Right lung (tissue), 5 donors: ENCODE measurements around the gene NGEF. TPM values are rescaled to one million over a fixed set of nuclear protein-coding genes. Genes with fewer than 3 reads are reported as not detected.

Source experiments
- DNase-seq, 2 donors: peaks; one replicate each; pipeline ENCODE4 v3.0.0-alpha.2; 2013
- polyA plus RNA-seq, 5 donors: library from polyadenylated mRNA; unstranded; fragments of 120-200 nt; gene quantifications; one replicate each; pipeline versions ENCODE4 v1.2.1 to v1.2.3, GENCODE V29; 2013; ENCODE audit warnings: inconsistent platforms in 1 of 5, low replicate concordance in 1 of 5; ENCODE audit not compliant: insufficient read length in 5 of 5, insufficient read depth in 1 of 5

NGEF gene
- polyA plus RNA-seq, 5 donors = 1.0 to 2.9 (median 2.7) TPM

DNA sequence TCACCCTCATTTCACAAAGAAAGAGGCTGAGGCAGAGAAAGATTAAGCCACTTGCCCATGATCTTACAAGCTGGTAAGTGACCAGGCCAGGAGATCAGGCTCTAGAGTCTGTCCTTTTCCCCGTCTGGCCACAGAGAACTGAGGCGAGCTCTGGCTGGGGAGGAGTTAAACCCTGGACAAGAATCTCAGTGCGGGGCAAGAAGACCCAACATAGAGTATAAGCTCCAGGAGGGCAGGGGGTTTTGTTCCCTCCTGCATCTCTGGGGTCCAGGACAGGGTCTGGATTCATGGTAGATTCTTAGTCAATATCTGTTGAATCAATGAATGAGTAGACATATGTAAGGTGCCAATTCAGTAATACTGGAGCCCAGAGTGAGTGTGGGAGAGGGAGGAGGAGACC, 34.1 kb upstream of the NGEF start:
- DNase-seq = no peak

DNA sequence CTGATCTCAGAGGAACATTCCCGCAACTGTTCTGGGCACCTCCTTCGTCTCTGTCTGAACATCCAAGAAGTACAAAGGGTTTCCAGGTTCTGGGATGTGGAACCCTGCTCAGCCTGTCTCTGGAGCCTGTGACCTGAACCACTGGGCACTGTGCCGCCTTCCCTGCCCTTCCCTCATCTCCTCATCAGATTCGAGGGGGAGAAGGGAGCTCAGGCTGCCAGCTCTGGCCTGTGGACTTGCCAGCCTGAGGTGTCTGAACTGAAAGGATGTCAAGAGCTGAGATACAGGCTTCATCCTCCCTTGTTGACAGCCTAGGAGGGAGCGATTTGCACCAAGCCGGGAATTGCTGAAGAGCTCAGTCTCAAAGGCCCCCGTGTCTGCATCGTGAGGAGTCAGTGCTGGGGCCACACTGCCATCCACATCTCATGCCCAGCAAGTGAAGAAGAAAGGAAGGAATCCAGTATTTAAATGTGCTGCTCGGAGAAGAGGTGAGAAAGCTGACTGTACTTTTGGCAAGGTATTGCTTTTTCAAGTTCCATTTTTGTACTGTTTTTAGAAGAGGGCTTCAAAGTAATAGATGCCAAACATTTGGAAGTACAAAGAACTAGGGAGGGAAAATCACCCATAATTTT, 32.0 kb upstream of the NGEF start:
- DNase-seq = no peak

DNA sequence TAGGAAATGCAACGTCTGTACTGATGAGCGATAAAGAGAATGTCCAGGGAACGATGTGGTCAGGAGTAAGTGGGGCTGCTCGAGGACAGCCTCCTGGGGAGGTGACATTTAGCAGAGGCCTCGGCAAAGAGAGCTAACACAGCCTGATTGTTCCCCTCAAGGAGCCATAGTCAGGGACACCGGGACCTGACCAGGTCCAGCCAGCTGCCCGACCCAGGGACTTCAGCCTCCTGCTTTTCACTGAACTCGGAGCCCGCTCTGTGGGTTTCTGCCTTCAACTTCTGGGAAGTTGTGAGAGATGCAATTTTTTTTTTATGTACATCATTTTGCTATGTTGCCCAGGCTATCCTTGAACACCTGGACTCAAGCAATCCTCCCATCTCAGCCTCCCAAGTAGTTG, 29.5 kb upstream of the NGEF start:
- DNase-seq = no peak

DNA sequence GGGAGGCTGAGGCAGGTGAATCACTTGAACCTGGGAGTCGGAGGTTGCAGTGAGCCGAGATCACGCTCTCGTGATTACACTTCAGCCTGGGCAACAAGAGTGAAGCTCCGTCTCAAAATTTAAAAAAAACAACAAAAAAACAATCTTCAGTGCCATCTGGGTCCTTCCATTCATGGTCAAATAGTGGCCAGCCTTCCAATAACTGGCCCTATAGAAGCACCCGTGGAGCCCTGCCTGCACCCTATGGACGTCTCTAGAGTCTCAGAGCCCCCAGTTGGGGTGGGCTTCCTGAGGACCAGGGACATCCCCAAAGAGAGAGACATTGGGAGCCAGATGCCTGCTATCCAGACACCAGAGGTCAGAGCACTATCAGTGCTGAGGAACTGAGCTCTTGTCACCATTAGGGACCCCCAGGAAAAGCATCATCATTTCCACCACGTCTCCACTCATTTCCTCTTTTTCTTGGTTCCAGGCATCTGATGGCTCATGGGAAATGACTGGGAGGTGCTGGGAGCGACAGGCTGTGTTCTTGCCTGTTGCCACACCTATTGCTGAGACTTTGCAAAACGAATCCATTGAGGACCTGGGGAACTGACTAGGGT, 28.8 kb upstream of the NGEF start:
- no peak for DNase-seq

DNA sequence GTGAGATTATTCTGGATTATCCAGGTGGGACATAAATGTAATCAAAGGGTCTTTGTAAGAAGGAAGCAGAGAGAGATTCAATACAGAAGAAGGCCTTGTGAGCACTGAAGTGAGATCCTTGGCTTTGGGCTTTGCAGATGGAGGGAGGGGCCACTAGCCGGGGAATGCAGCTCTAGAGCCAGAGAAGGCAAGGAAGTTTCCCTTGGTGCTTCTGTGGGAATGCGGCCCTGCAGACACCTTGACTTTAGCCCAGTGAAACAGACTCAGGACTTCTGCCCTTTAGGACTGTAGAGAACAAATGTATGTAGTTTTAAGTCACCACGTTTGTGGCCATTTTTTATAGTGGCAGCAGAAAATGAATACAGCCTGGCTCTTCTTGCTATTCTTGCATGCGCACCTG, 27.5 kb upstream of the NGEF start:
- no peak for DNase-seq

DNA sequence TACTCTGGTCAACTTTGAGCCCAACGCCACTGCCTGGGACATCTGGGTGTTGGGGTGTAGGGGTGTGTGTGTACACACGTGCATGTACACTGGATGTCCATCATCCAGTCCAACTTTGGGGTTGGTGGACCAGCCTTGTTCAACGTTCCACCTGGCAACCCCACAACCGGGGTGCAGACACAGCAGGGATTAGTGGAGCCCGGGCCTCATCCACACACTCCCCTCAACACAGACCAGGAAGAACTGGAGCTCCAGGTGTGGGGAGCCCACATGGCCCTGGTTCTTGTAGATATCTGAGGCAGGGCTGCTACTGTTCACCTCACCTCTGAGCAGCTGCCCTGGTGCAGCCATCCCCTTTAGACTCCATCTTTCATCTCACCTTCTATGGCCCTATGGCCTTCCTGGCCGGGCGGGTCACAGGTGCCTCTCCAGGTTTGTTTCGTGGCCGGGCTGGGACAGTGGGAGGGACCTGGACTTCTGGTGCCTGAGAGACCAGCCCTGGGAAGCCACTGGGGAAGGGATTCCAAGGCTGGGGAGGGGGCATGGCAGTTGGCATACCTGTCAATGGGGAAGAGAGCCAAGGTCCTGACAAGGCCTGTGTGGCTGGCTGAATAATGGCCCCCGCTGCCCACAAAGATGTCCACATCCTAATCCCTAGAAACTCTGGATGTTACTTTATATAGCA, 26.9 kb upstream of the NGEF start:
- DNase-seq = no peak

DNA sequence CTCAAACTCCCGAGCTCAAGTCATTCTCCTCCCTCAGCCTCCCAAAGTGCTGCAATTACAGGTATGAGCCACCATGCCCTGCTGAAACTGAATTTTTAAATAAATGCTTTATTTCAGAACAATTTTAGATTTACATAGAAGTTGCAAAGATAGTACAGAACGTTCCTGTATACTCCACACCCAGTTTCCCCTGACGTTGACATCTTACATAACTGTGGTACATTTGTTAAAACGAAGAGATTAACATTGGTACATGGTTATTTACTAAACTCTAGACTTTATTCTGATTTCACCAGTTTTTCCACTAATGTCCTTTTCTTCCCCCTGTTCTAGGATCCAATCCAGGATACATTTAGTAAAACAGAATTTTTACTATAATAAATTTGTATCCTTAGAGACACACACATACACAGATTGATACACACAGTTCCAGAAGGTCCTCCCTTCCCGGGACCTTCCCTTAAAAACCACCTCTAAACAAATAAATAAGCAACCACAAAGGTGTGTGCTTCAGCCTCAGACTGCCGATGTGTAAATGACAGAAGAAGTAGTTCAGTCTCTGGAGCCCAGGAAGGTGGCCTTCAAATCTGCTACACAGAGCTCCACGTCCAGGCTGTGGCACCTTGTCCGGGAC, 26.3 kb upstream of the NGEF start:
- no peak for DNase-seq

DNA sequence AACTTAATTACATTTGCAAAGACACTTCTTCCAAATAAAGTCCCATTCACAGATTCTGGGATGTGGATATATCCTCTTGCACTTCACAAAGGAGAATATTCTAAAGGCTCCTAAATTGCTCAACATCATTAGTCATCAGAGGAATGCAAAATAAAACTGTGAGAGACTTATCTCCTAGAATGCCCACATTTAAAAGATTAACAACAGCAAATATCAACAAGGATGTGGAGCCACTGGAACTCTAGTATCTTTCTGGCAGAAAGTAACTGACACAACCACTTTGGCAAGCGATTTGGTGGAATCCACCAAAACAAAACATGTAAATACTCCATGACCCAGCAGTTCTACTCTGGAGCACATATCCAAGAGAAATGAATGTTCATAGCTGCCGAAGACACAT, 24.0 kb upstream of the NGEF start:
- no peak for DNase-seq

DNA sequence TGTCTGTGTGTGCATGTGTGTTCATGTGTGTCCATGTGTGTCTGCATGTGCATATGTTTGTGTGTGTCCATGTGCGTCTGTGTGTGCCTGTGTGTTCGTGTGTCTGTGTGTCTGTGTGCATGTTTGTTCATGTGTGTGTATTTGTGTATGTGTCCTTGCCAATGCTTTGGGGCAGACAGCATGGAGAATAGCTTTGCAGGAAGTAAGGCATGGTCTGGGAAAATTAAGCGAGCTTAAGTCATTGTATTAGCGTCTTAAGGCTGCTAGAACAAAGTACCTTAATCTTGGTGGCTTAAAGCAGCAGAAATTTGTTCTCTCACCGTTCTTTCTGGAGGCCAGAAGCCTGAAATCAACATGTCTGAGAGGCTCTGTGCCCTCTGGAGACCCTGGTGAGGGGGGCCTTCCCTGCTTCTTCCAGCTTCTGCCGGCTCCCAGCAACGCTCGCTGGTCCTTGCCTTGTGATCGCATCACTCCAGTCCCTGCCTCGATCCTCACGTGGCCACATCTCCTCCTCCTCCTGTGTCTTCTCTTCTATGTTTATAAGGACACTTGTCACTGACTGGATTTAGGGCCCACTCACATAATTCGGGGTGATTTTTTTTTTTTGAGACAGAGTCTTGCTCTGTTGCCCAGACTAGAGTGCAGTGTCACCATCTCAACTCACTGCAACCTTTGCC, 23.2 kb upstream of the NGEF start:
- DNase-seq = no peak

DNA sequence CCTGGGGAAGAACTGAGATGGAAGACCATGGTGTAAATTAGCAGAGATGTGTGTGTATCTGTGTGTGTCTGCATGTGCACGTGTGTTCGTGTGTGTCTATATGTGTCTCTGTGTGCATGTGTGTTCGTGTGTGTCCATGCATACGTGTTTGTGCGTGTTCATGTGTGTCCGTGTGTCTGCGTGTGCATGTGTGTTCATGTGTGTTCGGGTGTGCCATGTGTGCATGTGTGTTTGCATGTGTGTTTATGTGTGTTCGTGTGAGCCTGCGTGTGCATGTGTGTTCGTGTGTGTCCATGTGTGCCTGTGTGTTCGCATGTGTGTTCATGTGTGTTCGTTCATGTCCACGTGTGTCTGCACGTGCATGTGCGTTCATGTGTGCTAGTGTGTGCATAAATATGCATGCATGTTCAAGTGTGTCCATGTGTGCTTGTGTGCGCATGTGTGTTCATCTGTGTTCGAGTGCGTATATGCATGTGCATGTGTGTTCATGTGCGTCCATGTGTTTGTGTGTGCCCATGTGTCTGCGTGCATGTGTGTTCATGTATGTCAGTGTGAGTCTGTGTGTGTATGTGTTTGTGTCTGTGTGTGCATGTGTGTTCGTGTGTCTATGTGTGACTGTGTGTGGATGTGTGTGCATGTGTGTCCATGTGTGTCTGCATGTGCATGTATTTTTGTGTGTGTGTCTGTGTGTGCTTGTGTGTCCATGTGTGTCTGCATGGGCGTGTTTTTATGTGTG, 22.5 kb upstream of the NGEF start:
- no peak for DNase-seq

DNA sequence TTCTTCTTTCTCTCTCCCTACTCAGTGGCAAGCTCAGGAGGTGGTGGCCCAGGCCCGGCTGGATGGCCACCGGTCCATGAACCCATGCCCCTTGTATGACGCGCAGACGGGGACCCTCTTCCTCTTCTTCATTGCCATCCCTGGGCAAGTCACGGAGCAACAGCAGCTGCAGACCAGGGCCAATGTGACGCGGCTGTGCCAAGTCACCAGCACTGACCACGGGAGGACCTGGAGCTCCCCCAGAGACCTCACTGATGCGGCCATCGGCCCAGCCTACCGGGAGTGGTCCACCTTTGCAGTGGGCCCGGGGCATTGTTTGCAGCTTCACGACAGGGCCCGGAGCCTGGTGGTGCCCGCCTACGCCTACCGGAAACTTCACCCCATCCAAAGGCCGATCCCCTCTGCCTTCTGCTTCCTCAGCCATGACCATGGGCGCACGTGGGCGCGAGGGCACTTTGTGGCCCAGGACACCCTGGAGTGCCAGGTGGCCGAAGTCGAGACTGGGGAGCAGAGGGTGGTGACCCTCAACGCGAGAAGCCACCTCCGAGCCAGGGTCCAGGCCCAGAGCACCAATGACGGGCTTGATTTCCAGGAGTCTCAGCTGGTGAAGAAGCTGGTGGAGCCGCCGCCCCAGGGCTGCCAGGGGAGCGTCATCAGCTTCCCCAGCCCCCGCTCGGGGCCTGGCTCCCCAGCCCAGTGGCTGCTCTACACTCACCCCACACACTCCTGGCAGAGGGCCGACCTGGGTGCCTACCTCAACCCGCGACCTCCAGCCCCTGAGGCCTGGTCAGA, 21.2 kb upstream of the NGEF start:
- DNase-seq = no peak

DNA sequence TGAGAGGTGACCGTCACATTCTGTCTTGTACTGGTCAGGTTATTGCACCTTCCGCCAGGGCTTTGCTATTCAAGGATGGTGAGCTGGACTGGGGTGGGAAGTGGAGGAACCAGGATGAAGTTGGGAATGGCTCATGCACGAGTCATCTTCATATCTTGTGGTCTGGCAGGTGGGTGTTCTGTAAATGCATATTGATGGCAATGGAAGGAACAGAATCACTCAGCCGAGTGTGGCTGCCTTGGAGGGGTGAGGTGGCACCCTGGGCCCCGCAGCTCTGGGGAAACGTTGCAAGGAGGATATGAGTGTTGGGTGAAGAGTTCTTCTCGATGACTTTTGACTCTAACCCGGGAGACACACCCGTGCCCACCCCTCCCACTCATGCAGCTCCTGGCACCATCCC, 20.6 kb upstream of the NGEF start:
- DNase-seq = no peak

DNA sequence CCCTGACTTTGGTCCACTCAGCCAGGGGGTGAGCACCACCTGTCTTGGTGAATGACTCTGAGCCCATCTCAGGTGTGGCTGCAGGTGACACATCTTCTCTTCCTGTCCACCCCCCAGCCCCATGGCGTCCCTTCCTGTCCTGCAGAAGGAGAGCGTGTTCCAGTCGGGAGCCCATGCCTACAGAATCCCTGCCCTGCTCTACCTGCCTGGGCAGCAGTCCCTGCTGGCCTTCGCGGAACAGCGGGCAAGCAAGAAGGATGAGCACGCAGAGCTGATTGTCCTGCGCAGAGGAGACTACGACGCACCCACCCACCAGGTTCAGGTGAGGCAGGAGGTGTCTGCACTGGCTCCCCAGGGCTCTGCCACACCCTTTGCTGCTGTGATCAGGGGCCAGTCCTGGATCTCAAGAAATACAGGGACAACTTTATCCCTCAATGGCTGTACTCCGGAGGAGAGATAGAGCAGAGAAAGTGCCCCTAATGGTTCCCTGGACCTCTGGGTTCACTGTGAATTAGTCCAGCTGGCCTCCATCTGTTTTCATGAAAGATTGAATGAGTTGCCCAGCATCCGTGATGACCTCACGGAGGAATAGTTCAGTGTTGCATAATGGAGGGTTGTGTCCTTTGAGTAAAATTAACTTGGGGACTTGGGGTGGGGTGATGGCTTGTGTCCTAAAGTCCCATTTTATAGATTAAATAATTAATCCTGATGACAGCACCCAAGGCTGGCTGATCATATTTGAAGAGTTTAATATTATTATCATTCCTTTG, 19.7 kb upstream of the NGEF start, which contains the start of gene NEU2:
TSS of gene NEU2 (plus strand) at position 122 of the 770 bp plus-strand sequence. CDS start at position 122, 0 bp downstream.
- DNase-seq = no peak

DNA sequence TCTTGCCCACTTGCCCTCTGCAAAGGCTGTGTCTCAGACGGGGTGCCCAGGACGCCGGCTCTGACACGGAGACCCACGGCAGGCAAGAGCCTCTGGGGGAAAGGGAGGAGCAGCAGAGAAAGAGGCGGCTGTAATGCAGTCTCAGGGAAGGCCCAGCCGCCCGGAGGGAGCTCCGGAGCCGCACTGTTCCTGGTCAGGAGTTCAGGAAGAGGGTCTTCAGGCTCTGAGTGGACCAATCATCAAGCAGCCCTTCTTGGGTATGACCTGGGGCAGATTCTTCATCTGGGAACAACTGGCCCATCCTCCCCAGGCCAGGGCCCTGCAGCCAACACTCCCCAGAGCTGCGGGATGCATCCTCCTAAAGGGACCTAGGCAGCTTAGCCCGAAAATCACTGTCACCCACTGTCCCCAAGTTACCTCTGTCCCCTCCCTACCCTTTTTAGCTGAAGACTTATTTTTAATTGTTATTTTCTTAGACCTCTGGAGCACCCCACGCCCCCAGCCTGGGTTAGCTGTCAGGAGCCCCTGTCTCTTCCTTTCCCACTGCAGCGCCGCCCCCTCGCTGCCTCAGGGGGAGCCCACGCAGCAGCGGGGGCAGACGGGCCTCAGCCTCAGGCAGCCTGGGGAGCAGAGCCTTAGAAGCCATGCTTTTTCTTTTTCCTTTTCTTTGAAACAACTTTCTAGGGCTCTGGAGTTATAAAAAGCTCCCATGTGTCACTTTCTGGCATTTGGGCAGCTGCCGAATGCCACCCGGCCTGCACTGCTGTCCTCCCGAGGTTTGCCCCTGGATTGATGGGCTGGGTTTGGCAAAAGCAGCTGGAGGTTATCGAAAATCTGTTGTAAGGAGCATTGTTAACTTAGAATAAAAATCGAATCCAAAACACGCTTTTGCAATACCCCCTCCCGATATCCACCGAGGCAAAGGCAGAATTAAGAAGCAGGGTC, 18.8 kb upstream of the NGEF start:
- DNase-seq = no peak

DNA sequence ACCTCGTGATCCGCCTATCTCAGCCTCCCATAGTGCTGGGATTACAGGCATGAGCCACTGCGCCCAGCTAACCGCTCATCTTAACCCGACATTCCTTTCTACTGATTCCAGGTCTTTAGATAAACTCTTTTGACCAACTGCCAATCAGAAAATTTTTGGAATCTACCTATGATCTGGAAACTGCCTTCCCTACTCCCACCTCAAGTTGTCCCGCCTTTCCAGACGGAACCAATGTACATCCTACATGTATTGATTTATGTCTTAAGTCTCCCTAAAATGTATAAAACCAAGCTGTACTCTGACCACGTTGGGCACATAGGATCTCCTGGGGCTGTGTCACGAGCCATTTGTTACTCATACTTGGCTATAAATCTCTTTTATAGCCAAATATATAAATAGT, 16.3 kb upstream of the NGEF start:
- no peak for DNase-seq

DNA sequence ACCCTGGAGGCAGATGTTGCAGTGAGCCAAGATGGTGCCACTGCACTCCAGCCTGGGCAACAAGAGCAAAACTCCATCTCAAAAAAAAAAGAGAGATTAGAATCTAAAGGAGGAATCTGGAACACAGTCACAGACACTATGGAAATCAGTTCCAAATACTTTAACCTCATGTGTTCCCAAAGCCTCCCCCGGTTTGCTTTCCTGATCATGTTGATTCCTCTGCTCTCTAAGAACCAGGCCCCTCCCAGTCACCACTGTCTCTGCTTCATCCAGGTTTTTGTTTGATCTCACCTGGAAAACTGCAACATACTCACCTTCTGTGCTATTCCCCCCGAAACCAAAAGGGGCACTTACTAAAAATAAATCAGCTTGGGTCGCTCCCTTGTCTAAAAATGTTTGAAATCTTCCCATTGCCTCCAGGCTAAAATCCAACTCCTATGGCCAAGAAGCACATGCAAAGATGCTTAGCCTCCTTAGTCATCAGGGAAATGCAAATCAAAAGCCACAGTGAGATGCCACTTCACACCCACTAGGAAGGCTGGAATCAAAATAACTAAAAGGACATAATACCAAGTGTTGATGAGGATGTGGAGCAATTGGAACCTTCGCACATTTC, 13.2 kb upstream of the NGEF start:
- DNase-seq = no peak

DNA sequence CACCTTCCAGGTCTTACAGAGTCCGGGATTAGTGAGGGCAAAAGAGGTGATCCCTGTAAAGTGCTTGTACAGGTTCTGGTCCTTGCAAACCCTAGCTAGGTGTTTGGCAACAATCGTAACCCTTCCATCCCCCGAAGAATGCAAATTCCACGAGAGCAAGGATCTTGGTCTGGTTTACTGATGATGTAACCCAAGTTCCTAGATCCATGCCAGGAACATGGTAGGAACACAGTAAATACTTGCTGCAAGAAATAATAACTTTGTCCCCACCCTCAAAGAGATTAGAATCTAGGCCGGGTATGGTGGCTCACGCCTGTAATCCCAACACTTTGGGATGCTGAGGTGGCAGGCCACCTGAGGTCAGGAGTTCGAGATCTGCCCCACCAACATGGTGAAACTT, 12.7 kb upstream of the NGEF start:
- DNase-seq = no peak

DNA sequence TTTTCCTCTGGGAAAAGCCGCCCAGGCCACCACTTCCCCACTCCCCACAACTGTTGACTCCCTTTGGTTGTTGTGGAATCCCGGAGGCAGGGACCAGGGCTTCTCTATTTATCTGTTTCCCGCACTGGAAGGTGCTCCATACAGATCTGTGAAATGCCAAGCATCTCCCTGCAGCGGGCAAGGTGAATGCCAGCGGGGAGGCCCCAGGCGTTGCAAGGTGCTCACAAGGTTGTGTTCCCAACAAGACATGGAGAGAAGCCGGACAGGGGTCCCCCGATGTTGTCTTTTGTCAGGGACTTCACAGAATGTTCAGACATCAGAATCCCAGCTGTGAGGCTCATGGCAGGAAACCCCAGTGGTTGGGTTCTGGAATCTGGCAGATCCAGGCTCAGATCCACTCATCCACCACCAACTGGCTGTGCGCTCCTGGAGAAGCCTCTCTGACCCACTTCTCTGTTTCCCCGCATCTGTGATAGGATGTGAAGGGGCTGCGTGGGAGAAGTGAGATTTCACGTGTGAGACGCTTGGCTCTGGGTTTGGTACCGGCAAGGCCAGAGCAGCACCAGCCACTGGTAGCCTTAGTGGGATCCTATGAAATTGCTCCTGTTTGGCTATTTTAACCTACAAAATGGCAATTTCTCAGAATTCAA, 10.8 kb upstream of the NGEF start:
- DNase-seq = no peak
